Breast epithelium (tissue), 4 donors: ENCODE data around the gene AGAP9. TPM values are rescaled to one million over a fixed set of nuclear protein-coding genes. Genes with fewer than 3 reads are reported as not detected.
A peak's percentile ranks its signal among the peaks of the same experiment; 100 is the strongest.
"Not testable (repeated sequence)": the region's sequence is repeated elsewhere in the genome, so short reads cannot be mapped to it uniquely, and the experiment has no call there.

Experiments
- DNase-seq, 2 donors: peaks; one replicate each; pipeline ENCODE4 v3.0.0-alpha.2; 2019; ENCODE audit warnings: low spot score in 2 of 2
- H3K27ac ChIP-seq, 2 donors: fragments of 200-600 bp; sonication (generic) in 1 of 2; one replicate each; pipeline ENCODE4 v1.5.1; 2016 to 2019; ENCODE audit warnings: mild to moderate bottlenecking in 1 of 2
- H3K27me3 ChIP-seq, 2 donors: fragments of 200-600 bp; sonication (generic) in 1 of 2; one replicate each; pipeline versions ENCODE4 v1.5.1 to v1.6.0; 2017 to 2019; ENCODE audit warnings: control low read depth in 1 of 2, mild to moderate bottlenecking in 1 of 2
- H3K36me3 ChIP-seq: fragments of 200-600 bp; one replicate; pipeline ENCODE4 v1.5.1; 2019
- H3K4me1 ChIP-seq, 2 donors: fragments of 200-600 bp; sonication (generic); one replicate each; pipeline ENCODE4 v1.5.1; 2016 to 2019; ENCODE audit warnings: control low read depth in 1 of 2
- H3K4me3 ChIP-seq, 3 donors: fragments of 200-600 bp; sonication (generic); 1 replicate in 2 of 3; 2 replicates in 1 of 3; pipeline ENCODE4 v1.5.1; 2016 to 2019; ENCODE audit warnings: mild to moderate bottlenecking in 3 of 3, moderate library complexity in 2 of 3
- H3K9me3 ChIP-seq, 2 donors: fragments of 200-600 bp; sonication (generic) in 1 of 2; one replicate each; pipeline ENCODE4 v1.5.1; 2016 to 2019; ENCODE audit warnings: control low read depth in 1 of 2
- intact Hi-C: fragments of 100-400 bp; cut with DNase I; formaldehyde crosslinking; loops from one replicate; pipeline ENCODE4 v1.15.1; 2023; ENCODE audit warnings: low total_unique reads
- total RNA-seq, 3 donors: library from RNA; depleted of rRNA; stranded (reverse); fragments of >200 nt; gene quantifications; one replicate each; pipeline ENCODE4 v1.1.0, GENCODE V29; 2016

AGAP9 gene
- total RNA-seq = 10 to 100 TPM in 1 of 3 donors, 1 to 10 TPM in 2; 5.8 to 21.0 (median 6.0) TPM

- H3K27ac ChIP-seq, intact Hi-C loops, DNase-seq, H3K4me1 ChIP-seq, H3K9me3 ChIP-seq, H3K4me3 ChIP-seq, H3K27me3 ChIP-seq, H3K36me3 ChIP-seq: not testable (repeated sequence)
Observed at GRCh38 chr10:47523475-47523874, at the start of gene AGAP9. TSS of gene AGAP9 (minus strand) at chr10:47523638. CDS start at chr10:47523526, 112 bp downstream.

DNA sequence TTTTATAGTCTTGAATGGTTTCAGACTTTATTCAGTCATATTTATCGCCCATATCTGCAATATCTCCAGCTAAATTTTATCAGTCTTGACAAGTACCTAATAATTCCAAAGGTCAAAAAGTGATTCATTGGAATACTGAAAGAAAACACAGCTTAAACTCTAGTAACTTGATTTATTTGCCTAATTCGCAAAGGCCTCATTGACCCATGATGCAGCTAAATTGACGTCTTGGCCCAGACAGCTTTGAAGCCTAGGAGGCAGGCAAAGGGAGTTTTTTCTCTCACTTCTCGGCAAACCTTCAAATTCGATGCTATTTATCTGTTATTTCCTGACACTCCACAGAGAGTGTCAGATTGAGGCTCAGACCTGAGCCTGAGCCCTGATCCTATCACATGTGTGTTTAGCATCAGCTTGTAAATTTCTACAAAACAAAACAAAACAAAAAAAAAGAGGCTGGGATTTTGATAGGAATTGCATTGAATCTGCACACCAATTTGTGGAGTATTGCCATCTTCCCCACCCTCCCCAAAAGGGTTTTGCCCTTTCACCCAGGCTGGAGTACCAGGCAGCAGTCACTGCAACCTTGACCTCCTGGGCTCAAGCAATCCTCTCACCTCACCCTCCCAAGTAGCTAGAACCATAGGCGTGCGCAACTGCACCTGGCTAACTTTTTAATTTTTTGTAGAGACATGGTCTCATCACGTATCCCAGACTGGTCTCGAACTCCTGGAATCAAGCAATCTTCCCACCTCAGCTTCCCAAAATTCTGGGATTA, 47.9 kb upstream of the AGAP9 start:
- H3K27me3 ChIP-seq, H3K27ac ChIP-seq, H3K4me3 ChIP-seq, H3K4me1 ChIP-seq, intact Hi-C loops, DNase-seq, H3K36me3 ChIP-seq, H3K9me3 ChIP-seq: not testable (repeated sequence)

DNA sequence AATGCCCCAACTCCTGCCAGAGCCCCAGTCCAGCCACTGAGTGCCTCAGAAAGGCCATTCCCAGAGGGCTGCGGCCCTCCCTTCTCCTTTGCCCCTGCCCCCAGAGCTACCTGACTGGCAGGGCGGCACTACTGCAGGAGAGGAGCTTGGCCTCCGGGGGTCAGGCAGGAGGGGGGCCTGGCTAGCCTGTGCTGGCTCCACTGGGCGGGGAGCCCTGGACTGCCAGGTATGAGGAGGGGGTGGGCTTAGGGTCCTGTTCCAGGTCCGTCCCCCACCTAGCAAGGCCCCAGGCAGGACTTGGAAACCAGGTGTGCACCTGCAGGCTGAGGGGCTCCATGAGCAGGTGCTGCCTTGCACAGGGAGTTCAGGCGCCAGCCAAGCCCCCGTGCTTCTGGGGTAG, 43.3 kb upstream of the AGAP9 start:
- H3K36me3 ChIP-seq, H3K4me3 ChIP-seq, H3K27me3 ChIP-seq, intact Hi-C loops, H3K27ac ChIP-seq, H3K4me1 ChIP-seq, DNase-seq, H3K9me3 ChIP-seq: not testable (repeated sequence)

- DNase-seq, intact Hi-C loops, H3K9me3 ChIP-seq, H3K4me3 ChIP-seq, H3K27ac ChIP-seq, H3K4me1 ChIP-seq, H3K27me3 ChIP-seq, H3K36me3 ChIP-seq: not testable (repeated sequence)
Observed at GRCh38 chr10:47566108-47566699, 42.8 kb upstream of the AGAP9 start.

GRCh38 chr10:47565517-47565920, 42.1 kb upstream of the AGAP9 start:
- H3K4me3 ChIP-seq, DNase-seq, H3K9me3 ChIP-seq, intact Hi-C loops, H3K27ac ChIP-seq, H3K27me3 ChIP-seq, H3K36me3 ChIP-seq, H3K4me1 ChIP-seq: not testable (repeated sequence)

GRCh38 chr10:47564953-47565352, 41.5 kb upstream of the AGAP9 start:
- DNase-seq, H3K9me3 ChIP-seq: not testable (repeated sequence)

DNA sequence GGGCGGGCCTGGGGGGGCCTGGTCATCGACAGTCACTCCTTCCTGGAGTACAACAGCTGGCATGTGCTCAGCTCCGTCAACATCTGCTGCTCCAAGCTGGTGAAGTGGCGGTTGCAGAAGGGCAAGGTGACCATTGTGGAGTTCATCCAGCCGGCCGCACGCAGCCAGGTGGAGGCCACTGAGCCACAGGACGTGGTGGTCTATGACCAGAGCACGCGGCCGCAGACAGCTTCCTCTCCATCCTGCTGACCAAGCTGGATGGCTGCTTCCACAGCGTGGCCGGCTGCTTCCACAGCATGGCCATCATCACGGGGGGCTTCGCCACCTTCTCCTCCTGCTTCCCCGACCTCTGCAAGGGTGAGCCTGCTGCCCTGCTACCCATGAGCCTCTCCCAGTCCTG, 40.9 kb upstream of the AGAP9 start:
- H3K36me3 ChIP-seq, DNase-seq, intact Hi-C loops, H3K4me3 ChIP-seq, H3K4me1 ChIP-seq, H3K9me3 ChIP-seq, H3K27me3 ChIP-seq, H3K27ac ChIP-seq: not testable (repeated sequence)

More at GRCh38 chr10:47564953-47565352, 41.5 kb upstream of the AGAP9 start:
- H3K4me3 ChIP-seq, intact Hi-C loops, H3K27me3 ChIP-seq, H3K27ac ChIP-seq, H3K36me3 ChIP-seq, H3K4me1 ChIP-seq: not testable (repeated sequence)

DNA sequence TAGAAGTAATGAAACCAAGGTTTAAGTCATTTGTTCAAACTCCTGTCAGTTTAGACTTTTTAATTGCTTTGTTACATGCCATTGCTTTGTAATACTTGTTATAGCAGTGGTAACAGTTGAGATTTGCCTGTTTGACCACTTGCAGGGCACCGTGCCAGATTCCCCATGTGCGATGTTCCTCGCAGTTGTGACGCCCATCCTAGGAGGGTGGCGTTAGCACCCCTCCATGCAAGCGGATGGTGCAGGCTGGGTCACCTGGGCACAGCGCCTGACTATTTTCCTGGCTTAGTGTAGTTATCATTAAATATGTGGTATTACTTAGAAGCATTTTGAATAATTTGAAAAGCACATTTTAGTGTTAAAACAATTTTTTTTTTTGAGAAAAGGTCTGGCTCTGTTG, 37.0 kb upstream of the AGAP9 start:
- H3K36me3 ChIP-seq, H3K27me3 ChIP-seq, H3K4me1 ChIP-seq, intact Hi-C loops, DNase-seq, H3K9me3 ChIP-seq, H3K27ac ChIP-seq, H3K4me3 ChIP-seq: not testable (repeated sequence)

GRCh38 chr10:47559718-47560308, 36.4 kb upstream of the AGAP9 start:
- H3K9me3 ChIP-seq, H3K4me3 ChIP-seq, H3K36me3 ChIP-seq, intact Hi-C loops, H3K27me3 ChIP-seq, DNase-seq, H3K27ac ChIP-seq, H3K4me1 ChIP-seq: not testable (repeated sequence)

- DNase-seq, intact Hi-C loops, H3K9me3 ChIP-seq, H3K4me1 ChIP-seq, H3K36me3 ChIP-seq, H3K4me3 ChIP-seq, H3K27me3 ChIP-seq: not testable (repeated sequence)
- peak overlapping the region in 1 of 2 donors; percentile 15 for H3K27ac ChIP-seq
Observed at GRCh38 chr10:47558109-47558508, 34.7 kb upstream of the AGAP9 start.

GRCh38 chr10:47557616-47558015, 34.2 kb upstream of the AGAP9 start:
- intact Hi-C loops = not testable (repeated sequence)

DNA sequence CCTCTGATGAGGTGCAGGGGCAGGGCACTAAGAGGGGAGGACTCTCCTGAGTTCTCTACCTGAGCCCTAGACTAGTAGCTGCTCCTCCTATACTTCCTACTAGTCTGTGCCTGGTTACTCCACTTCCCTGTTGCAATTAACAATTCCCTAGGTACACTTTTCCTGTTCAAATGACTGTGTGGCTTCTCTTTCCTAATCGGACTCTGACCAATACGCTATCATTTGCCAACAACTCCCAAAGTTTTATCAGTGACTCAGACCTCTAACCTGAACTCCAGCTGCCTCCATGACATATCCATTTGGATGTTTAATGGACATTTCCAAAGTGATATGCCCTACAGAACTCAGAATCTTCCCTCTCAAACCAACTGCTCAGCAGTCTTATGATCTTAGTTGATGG, 31.9 kb upstream of the AGAP9 start:
- H3K27ac ChIP-seq, H3K9me3 ChIP-seq, intact Hi-C loops, H3K4me3 ChIP-seq, DNase-seq, H3K4me1 ChIP-seq, H3K27me3 ChIP-seq, H3K36me3 ChIP-seq: not testable (repeated sequence)

More at GRCh38 chr10:47557616-47558015, 34.2 kb upstream of the AGAP9 start:
- not testable (repeated sequence) for DNase-seq, H3K36me3 ChIP-seq, H3K27ac ChIP-seq, H3K4me3 ChIP-seq, H3K9me3 ChIP-seq, H3K27me3 ChIP-seq, H3K4me1 ChIP-seq

- H3K4me3 ChIP-seq, intact Hi-C loops, H3K36me3 ChIP-seq, DNase-seq, H3K27ac ChIP-seq, H3K4me1 ChIP-seq, H3K27me3 ChIP-seq, H3K9me3 ChIP-seq: not testable (repeated sequence)
Observed at GRCh38 chr10:47554552-47554951, 31.1 kb upstream of the AGAP9 start.
